Mucosa of descending colon (tissue), 3 donors: ENCODE measurements around the gene FGD4. TPM values are rescaled to one million over a fixed set of nuclear protein-coding genes. Genes with fewer than 3 reads are reported as not detected.
A peak's percentile ranks its signal among the peaks of the same experiment; 100 is the strongest.

Experiments
- ATAC-seq: fragments of 200-7000 bp; cut with Tn5 transposase; one replicate; pipeline ENCODE4 v1.9.1; 2020; ENCODE audit warnings: mild to moderate bottlenecking, moderate library complexity
- DNase-seq, 3 donors: peaks; one replicate each; pipeline ENCODE4 v3.0.0-alpha.2; 2020
- H3K36me3 ChIP-seq: fragments of 200-600 bp; one replicate; pipeline ENCODE4 v1.8.0; 2021; ENCODE audit warnings: low read depth, mild to moderate bottlenecking
- H3K4me1 ChIP-seq: fragments of 200-600 bp; one replicate; pipeline ENCODE4 v1.8.0; 2021; ENCODE audit warnings: low read depth, mild to moderate bottlenecking
- H3K4me3 ChIP-seq: fragments of 200-600 bp; one replicate; pipeline ENCODE4 v1.8.0; 2021; ENCODE audit warnings: mild to moderate bottlenecking
- H3K9me3 ChIP-seq: fragments of 200-600 bp; one replicate; pipeline ENCODE4 v1.8.0; 2021; ENCODE audit warnings: mild to moderate bottlenecking
- CTCF ChIP-seq: fragments of 200-600 bp; IDR thresholded peaks from one replicate; pipeline ENCODE4 v1.8.0; 2022; ENCODE audit warnings: antibody characterized with exemption, mild to moderate bottlenecking
- intact Hi-C, 2 donors: fragments of 100-400 bp; cut with DNase I in 1 of 2; cut with micrococcal nuclease in 1 of 2; formaldehyde crosslinking; loops; one replicate each; pipeline versions ENCODE4 v1.11.0 to v1.11.1; 2022; cut with DNase I, micrococcal nuclease
- total RNA-seq, 3 donors: library from RNA; stranded (reverse); fragmentation: NEBNext Ultra II Directional in 2 of 3; extraction: Animal tissue kit (Norgen Biotek cat#: 25700) in 2 of 3; gene quantifications; one replicate each; pipeline versions ENCODE4 v1.2.1 to v1.2.4, GENCODE V29; 2021 to 2023
- donor health status: DM: no; HTN: no; CAD: no; lungs with moderate emphysema.
- donor health status: DM: no; HTN: no; CAD: no.
- donor health status: DM: no; HTN: yes; CAD: no.

Gene FGD4
- total RNA-seq, 3 donors from 2014 or later: 31.5 to 66.7 (median 51.7) TPM

GRCh38 chr12:32379213-32379612, 20.1 kb upstream of the FGD4 start:
- Histone ChIP-seq H3K4me1 (no peaks in the 10 kb centered on the region), H3K4me3 (no peak overlapping the region), H3K36me3 (no peaks in the 10 kb centered on the region), H3K9me3 (no peaks in the 10 kb centered on the region)
- DNase-seq (no peak), ATAC-seq (no peak)
- intact Hi-C loops: no loop called here
- no peak for TF ChIP-seq CTCF

GRCh38 chr12:32379667-32380066, 19.7 kb upstream of the FGD4 start:
- H3K4me1 ChIP-seq: no peaks in the 10 kb centered on the region
- intact Hi-C loops: no loop called here
- no peak overlapping the region for H3K4me3 ChIP-seq
- DNase-seq (no peak), ATAC-seq (no peak)
- H3K9me3 ChIP-seq: no peaks in the 10 kb centered on the region
- no peaks in the 10 kb centered on the region for H3K36me3 ChIP-seq
- TF ChIP-seq CTCF: no peak

GRCh38 chr12:32382226-32382625, 17.1 kb upstream of the FGD4 start:
- intact Hi-C loops: no loop called here
- no peaks in the 10 kb centered on the region for H3K36me3 ChIP-seq
- no peak overlapping the region for H3K4me3 ChIP-seq
- H3K4me1 ChIP-seq: no peaks in the 10 kb centered on the region
- no peak for DNase-seq
- TF ChIP-seq CTCF: no peak
- no peak for ATAC-seq
- no peaks in the 10 kb centered on the region for H3K9me3 ChIP-seq

- H3K36me3 ChIP-seq: no peaks in the 10 kb centered on the region
- peak overlapping the region; percentile 11 for H3K4me3 ChIP-seq
- intact Hi-C loops: no loop called here
- H3K4me1 ChIP-seq: no peaks in the 10 kb centered on the region
- no peaks in the 10 kb centered on the region for H3K9me3 ChIP-seq
- DNase-seq: peak in 2 of 3 donors; percentile 52 to 69
- peak; percentile 89 for ATAC-seq
- no peak for TF ChIP-seq CTCF
These were observed 8.7 kb upstream of the FGD4 start for GRCh38 chr12:32390572-32391219.

- H3K4me1 ChIP-seq: peaks cover 8% of the 10 kb centered on the region
- no peak overlapping the region for H3K4me3 ChIP-seq
- intact Hi-C loops: no loop called here
- no peaks in the 10 kb centered on the region for H3K36me3 ChIP-seq
- H3K9me3 ChIP-seq: no peaks in the 10 kb centered on the region
- DNase-seq (no peak), ATAC-seq (no peak)
- TF ChIP-seq CTCF: no peak
These were observed 4.3 kb upstream of the FGD4 start for GRCh38 chr12:32395026-32395425.

DNA sequence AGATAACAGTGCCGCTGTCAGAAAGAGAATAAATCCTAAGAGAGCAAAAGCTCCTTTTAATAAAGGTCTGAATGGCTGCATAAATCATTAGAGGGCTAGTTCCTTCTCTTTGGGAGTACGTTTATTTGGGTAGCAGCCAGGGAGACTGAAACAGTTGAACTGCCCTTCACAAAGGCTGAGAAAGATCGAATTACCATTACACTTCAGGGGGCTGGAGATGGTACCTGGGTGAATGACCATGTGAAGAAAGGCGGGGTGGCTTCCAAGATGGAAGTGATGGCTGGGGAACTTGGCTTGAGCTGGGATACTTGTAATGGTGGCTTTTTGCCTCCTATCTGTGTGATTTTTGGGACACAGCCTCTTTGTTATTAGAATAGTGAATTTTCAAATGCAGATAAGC, 1.7 kb upstream of the FGD4 start:
- ATAC-seq (no peak), DNase-seq (no peak)
- no peak for TF ChIP-seq CTCF
- H3K9me3 ChIP-seq: no peaks in the 10 kb centered on the region
- no peaks in the 10 kb centered on the region for H3K36me3 ChIP-seq
- H3K4me1 ChIP-seq: peaks cover 17% of the 10 kb centered on the region
- intact Hi-C loops: no loop called here
- no peak overlapping the region for H3K4me3 ChIP-seq
